Hindlimb muscle (tissue), 1 donor: ENCODE results near the gene PTOV1. TPM values are rescaled to one million over a fixed set of nuclear protein-coding genes. Genes with fewer than 3 reads are reported as not detected.
A peak's percentile ranks its signal among the peaks of the same experiment; 100 is the strongest.

Experiments
- DNase-seq: peaks from one replicate; pipeline ENCODE4 v3.0.0-alpha.2; 2013
- polyA plus RNA-seq: library from polyadenylated mRNA; unstranded; fragments of 120-200 nt; gene quantifications from one replicate; pipeline ENCODE4 v1.2.1, GENCODE V29; 2013; ENCODE audit not compliant: insufficient read length

The PTOV1 gene
- polyA plus RNA-seq, 1 donor = 254 TPM

DNA sequence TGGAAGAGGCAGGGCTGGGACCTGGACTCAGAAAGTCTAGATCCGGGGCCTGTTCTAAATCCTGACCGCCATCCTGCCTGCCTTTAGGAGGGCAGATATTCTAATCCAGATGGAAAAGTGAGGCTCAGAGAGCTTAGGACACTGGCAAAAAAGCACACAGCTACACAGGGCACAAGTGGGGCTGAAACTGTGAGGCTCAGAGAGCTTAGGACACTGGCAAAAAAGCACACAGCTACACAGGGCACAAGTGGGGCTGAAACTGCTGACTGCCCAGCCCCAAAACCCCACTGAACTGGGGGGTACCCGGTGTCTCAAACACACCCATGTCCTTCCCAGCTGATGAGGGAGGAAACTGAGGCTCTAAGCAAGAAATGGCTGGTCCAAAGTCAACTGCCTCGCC lies 24.2 kb downstream of the PTOV1 start:
- no peak for DNase-seq

GRCh38 chr19:49875857-49876421 lies 25.0 kb downstream of the PTOV1 start:
- peak; percentile 70 for DNase-seq

GRCh38 chr19:49876422-49877019 lies 25.6 kb downstream of the PTOV1 start:
- peak; percentile 99 for DNase-seq

DNA sequence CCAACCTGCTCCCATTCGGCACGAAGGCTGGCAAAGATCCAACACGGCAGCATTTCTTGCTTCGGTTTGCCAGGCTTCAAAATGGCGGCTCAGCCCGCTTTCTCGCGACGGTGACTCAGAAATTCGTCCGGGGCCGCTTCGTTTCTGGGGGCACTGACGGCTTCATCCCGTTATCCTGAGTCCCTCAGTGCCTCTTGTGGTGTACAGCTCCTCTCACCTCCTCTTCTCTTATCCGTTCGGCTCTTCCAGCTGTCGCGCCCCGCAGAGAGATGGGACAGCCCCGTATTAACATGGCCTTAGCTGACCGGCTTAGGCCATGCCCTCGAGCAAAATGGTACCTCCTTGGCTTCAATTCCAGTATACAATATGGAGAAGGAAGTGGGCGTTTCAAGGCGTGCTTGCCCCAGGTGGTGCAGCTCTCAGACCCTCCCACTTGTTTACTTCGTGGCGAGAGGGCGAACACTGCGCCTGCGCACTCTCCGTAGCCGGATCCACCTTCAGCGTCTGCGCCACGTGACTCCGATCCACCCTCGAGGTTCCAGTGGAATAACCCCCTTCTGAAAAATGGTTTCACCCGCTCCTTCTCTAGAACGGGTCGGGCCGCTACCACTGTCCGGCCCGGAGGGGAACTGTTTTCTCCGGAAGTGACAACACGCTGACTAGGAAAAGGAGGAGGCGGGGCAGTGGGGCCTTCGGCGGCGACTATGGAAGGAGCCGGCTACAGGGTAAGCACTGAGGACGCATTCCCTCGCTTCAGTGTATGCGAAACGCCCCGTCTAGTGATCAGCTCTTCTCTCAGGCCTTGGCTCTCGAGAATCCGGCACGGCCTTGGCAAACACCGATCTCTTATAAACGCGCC lies 26.3 kb downstream of the PTOV1 start, which contains the start of the genes AKT1S1 and TBC1D17:
Gene AKT1S1 (minus strand): TSS at position 336 of the 859 bp plus-strand sequence. CDS start 4,060 bp downstream, outside the sequence.
Gene TBC1D17 (plus strand): TSS at position 683 of the 859 bp plus-strand sequence. CDS start 22 bp downstream, at position 705.
- peak; percentile 100 for DNase-seq

- DNase-seq = peak; percentile 97
Observed at GRCh38 chr19:49877879-49878743, 27.2 kb downstream of the PTOV1 start.

GRCh38 chr19:49878744-49879070 lies 27.7 kb downstream of the PTOV1 start:
- DNase-seq = no peak

DNA sequence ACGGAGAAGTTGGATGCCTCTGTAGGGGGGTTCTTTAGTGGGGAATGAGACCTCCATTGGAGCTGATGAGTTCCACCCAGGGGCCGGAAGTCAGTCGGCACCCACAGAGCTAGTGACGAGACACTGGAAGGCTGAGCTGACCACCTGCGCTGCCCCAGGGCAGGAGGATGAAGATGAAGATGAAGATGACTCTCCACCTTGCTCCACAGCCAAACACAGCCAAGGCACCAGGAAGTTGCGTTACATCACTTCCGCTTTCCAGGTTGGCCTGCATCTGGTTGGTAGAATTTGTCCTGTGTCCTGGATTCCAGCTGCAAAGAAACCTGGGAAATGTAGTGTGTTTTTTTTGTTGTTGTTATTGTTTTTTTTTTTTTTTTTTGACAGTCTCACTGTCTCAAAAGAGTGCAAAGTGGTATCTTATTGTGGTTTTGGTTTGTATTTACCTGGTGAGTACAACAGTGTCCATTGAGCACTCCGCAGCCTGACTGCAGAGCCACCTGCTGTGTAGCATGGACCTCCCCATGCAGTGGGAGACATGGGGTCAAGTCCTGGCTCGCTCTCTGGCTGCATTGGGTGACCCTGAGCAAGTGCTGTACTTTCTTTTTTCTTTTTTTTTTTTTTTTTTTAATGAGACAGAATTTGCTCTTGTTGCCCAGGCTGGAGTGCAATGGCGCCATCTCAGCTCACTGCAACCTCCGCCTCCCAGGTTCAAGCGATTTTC lies 28.4 kb downstream of the PTOV1 start:
- no peak for DNase-seq

DNA sequence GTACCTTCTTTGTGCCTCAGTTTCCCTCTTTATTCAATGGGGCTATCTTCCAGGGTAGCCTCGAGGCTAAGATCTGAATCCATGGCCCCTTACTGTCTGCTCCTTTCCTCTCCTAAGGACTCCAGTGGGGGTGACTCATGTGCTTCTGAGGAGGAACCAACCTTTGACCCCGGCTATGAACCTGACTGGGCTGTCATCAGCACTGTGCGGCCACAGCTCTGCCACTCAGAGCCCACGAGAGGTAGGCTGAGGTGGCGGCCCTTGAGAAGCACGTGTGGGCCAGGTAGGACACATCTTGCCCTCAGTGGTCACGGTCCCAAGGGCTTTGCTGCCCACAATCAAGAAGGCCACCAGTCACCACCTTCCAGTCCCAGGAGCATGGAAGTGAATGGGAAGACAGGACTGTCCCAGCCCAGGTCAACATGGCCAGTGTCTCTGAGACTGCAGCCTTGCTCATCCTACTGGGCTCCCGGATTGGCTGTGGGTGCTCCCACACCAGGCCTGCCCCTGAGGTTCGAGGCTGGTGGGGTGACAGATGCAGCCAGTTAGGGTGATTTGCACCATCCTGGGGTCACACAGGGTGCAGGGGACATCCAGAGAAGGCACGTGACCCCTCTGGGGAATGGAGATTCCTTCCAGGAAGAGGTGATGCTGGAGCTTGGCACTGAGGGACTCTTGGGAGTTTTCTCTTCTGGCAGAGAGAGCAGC lies 29.4 kb downstream of the PTOV1 start:
- no peak for DNase-seq

- DNase-seq = no peak
Observed at GRCh38 chr19:49881186-49881585, 30.2 kb downstream of the PTOV1 start.

- no peak for DNase-seq
Observed at GRCh38 chr19:49881672-49882394, 30.9 kb downstream of the PTOV1 start.

DNA sequence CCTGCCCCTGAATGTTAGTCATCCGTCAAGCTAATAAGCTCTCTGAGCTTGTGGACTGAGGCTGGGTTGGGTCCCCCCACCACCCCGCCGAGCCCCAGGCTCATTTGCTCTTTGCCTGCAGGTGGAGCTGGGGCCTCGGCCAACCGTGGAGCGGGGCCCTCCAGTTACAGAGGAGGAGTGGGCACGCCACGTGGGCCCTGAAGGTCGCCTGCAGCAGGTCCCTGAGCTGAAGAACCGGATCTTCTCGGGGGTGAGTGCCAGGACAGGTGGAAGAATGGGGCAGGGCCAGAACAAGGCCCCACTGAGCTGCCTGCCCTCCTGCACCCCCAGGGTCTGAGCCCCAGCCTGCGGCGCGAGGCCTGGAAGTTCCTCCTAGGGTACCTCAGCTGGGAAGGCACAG lies 31.7 kb downstream of the PTOV1 start:
- no peak for DNase-seq

- DNase-seq = no peak
Observed at GRCh38 chr19:49883094-49883493, 32.1 kb downstream of the PTOV1 start.

DNA sequence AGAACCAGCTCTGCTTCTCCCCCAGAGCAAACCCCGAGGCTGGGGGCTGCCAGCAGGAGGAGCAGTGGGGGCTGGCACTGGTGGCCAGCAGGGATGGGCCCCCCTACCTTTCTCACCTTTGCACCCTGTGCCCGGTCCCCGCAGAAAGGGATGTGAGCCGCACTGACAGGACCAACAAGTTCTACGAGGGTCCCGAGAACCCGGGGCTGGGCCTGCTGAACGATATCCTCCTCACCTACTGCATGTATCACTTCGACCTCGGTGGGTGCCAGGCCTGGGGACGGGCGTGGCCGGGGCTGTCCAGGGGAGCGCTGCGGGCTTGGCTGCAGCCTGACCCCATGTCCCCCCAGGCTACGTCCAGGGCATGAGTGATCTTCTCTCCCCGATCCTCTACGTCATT lies 33.1 kb downstream of the PTOV1 start:
- DNase-seq = no peak

DNA sequence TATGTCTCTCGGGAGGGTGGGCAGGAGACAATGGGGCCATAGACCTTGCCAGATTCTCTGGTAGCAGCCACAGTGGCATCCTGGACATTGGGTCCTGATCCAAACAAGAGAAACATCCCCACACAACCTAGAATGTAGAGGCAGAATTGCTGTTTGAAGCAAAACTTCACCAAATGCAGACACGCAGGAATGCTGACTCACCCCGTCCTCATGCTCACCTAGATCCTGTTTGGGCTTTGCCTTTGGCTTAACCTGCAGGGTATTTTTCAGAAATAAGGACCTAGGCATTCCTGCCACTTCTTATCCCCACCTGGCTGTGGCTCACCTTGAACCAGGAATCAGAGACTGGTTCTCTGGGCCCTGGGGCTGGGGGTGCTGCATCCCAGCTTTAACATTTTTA lies 33.8 kb downstream of the PTOV1 start:
- DNase-seq = no peak

- no peak for DNase-seq
Observed at GRCh38 chr19:49887037-49887664, 36.2 kb downstream of the PTOV1 start.

GRCh38 chr19:49887665-49888509 lies 36.9 kb downstream of the PTOV1 start:
- DNase-seq = no peak

- no peak for DNase-seq
Observed at GRCh38 chr19:49888510-49888824, 37.5 kb downstream of the PTOV1 start.

GRCh38 chr19:49889038-49889686 lies 38.2 kb downstream of the PTOV1 start:
- DNase-seq = no peak
